Endothelial cell of hepatic sinusoid (primary cell): ENCODE data around the gene APOL4.
"Not testable (repeated sequence)": the region's sequence is repeated elsewhere in the genome, so short reads cannot be mapped to it uniquely, and the experiment has no call there.

ENCODE experiments used
- in situ Hi-C: cut with HindIII; loops from 2 replicates; pipeline ENCODE4 v1.10.0; 2017; ENCODE audit warnings: low sequenced_read_pairs

The APOL4 gene

DNA sequence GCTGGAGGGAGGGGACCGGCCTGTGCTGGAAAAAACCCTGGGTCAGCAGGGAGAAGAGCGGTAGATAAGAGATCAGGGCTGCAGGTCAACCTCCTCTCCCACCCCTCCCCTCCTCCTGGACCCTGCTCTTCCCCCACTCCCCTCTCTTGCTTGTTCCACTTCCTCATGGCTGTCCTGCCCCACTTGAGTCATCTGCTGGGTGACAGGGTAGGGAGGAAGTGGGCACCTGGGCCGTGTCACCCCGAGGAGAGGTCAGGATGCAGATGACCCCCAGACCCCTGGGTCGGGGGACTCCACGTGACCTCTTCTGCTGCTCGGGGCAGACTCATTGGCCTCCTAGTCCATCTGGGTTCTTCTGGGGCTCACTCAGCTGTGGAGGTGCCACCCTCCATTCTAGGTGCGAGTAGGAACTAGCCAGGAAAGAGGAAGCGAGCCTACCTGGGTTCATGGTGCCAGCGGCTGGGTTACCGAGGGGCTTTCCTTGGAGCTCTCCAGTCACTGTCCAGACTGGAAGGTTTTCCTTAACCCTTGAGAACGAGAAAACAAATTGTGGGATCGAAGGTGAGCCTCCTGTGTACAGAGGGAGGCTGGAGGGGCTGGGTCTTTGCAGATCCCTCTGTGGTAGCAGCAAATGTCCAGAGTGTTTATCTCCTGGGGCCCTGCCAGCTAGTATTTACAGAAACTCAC is 31.2 kb upstream of the APOL4 start:
- in situ Hi-C loops: no loop called here

GRCh38 chr22:36231051-36231450 is 29.4 kb upstream of the APOL4 start:
- in situ Hi-C loops: not testable (repeated sequence)

- in situ Hi-C loops: not testable (repeated sequence)
Observed at GRCh38 chr22:36229649-36230048, 28.0 kb upstream of the APOL4 start.

GRCh38 chr22:36228944-36229343 is 27.3 kb upstream of the APOL4 start:
- in situ Hi-C loops: no loop called here

GRCh38 chr22:36228369-36228768 is 26.8 kb upstream of the APOL4 start:
- in situ Hi-C loops: not testable (repeated sequence)

- in situ Hi-C loops: no loop called here
Observed at GRCh38 chr22:36227806-36228205, 26.2 kb upstream of the APOL4 start.

- in situ Hi-C loops: no loop called here
Observed at GRCh38 chr22:36227396-36227795, 25.8 kb upstream of the APOL4 start.

DNA sequence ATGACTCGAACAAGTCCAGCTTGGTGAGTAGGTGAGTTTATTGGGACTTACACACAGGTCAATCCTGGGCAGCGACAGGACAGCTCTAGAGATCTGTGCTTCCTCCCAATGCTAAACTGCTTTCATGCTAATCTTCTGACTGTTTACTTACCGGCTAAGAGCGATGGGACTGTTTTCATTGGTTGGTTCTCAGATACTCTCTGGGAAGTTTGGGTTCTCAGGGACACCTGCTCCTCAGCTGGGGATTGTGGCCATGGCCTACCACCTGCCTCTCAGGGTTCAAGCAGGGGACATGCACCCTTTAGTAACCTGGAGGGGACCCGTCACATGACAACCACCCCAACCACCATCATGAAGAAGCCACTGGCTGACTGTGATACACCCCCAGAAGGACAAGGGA is 24.6 kb upstream of the APOL4 start:
- in situ Hi-C loops: no loop called here

- in situ Hi-C loops: no loop called here
Observed at GRCh38 chr22:36225333-36225922, 23.8 kb upstream of the APOL4 start.

- in situ Hi-C loops: no loop called here
Observed at GRCh38 chr22:36224245-36224644, 22.6 kb upstream of the APOL4 start.

DNA sequence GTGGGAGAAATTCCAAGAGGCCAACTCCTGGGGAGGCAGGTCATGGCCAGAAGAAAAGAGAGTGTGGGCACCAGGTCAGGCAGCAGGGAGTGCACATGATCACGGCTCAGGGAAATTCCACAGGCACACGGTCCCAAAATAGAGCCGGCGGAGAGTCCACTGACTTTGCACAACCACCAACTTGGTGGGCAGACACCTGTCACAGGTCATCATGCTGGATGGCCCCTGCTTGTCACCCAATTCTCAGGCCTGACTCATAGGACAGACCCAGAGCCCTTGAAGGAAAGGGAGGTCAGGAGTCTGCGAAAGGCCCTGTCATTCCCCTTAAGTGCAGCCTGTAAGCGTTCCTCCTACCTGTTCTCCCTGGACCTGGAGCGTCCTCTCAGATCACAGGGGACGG is 21.9 kb upstream of the APOL4 start:
- in situ Hi-C loops: no loop called here

- in situ Hi-C loops: no loop called here
Observed at GRCh38 chr22:36222887-36223450, 21.4 kb upstream of the APOL4 start.

GRCh38 chr22:36221799-36222751 is 20.5 kb upstream of the APOL4 start:
- in situ Hi-C loops: no loop called here

DNA sequence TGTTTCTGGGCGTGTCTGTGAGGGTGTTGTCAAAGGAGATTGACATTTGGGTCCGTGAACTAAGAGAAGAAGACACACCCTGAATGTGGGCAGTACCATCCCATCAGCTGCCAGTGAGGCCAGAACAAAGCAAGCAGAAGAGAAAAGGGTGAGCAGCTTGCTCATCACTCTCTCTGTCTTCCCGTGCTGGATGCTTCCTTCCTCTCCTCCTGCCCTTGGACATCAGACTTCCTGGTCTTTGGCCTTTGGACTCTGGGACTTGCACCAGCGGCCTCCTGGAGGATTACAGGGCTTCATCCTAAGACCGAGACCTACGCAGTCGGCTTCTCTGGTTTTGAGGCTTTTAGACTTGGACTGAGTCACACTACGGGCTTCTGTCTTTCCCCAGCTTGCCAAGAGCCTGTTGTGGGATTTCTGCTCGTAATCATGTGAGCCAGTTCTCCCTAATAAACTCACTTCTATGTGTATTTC is 18.9 kb upstream of the APOL4 start:
- in situ Hi-C loops: no loop called here

GRCh38 chr22:36218648-36219193 is 17.1 kb upstream of the APOL4 start:
- in situ Hi-C loops: no loop called here

DNA sequence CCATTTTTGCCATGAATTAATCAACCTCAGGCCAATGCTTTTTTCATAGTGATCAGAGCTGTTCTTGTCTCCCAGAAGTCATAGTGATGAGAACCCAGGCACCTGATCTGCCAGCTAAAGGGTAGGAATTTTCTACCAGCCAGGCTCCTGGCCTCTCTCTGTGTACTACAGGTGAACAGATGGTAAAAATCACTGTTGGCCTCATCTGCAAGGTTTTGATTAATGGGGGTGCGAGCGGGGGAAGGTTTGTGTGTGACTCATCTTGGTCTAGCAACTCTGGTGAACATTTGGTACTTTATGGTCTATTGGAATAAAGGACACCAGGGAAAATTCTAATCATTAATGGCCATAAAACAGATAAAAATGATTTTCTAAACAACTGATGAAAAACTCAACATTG is 14.4 kb upstream of the APOL4 start:
- in situ Hi-C loops: no loop called here

GRCh38 chr22:36213586-36213985 is 12.0 kb upstream of the APOL4 start:
- in situ Hi-C loops: no loop called here

DNA sequence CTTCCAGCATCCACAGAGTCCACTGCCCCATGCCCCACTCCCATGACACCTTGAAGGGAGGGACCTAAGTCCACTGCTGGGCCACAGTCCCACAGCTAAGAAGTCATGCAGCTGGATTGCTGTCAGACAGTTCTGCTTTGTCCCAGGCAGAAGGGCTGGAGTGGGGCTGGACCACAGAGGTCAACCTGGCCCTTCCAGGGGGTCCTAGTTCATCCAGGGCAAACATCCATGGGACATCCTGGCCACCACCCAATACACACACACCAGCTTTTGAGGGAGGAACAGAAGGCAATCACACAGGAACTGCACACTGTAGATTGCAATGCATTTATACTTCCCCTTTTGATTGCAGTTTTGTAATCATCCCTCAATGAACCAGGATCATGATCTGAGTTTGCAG is 11.3 kb upstream of the APOL4 start:
- in situ Hi-C loops: no loop called here

DNA sequence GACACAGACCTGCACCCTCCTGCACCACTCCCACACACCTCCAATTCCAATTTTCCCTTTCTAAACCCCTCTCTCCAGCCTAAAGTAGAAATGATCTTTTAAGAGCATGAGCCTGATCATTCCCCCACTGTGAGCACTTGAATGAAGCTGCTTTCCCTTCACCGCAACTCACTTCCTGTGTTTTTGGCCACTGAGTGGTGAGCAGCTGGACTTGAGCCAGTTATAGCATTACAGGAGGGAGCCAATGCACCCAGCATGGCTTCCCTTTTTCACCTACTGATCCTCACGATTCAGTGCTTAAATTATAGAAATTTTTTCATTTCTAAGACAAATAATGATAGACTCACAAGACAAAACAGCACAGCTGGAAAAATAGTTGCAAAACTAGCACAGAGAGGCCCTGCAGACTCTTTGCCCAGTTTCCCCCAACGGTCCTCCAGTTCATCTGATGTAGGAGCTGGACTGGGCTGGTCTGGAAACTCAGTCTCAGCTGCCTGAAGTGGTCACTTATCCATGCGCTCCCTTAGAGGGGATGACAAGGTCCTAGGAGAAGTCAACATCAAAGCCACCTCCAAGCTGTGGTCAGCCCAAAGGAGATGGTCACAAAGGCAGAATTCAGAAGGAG is 9.7 kb upstream of the APOL4 start:
- in situ Hi-C loops: no loop called here

GRCh38 chr22:36210224-36210623 is 8.6 kb upstream of the APOL4 start:
- in situ Hi-C loops: no loop called here

GRCh38 chr22:36209488-36209908 is 7.9 kb upstream of the APOL4 start:
- in situ Hi-C loops: not testable (repeated sequence)
